SK-N-SH treated with all-trans-retinoic acid at 6 μM for 48 hours (cell line): Measurements from ENCODE around the gene ZDHHC17.
A peak's percentile ranks its signal among the peaks of the same experiment; 100 is the strongest.

Experiments used
- ATAC-seq: fragments of 200-7000 bp; cut with Tn5 transposase; 3 replicates; pipeline ENCODE4 v1.9.1; 2020; ENCODE audit warnings: mild to moderate bottlenecking, moderate library complexity
- ARNTL ChIP-seq: fragments of 450-650 bp; formaldehyde crosslinking; IDR thresholded peaks from 2 replicates; pipeline ENCODE4 v1.5.0; 2020; ENCODE audit warnings: low read depth, mild to moderate bottlenecking, moderate library complexity, borderline replicate concordance
- BACH2 ChIP-seq: fragments of 250-450 bp; sonication (Bioruptor Pico); IDR thresholded peaks from 2 replicates; pipeline ENCODE4 v1.9.0; 2021; ENCODE audit warnings: mild to moderate bottlenecking, borderline replicate concordance
- CREB5 ChIP-seq: fragments of 250-450 bp; sonication (Bioruptor Pico); IDR thresholded peaks from 2 replicates; pipeline ENCODE4 v1.5.1; 2020; ENCODE audit warnings: low read depth, mild to moderate bottlenecking, moderate library complexity
- CSDC2 ChIP-seq: fragments of 250-450 bp; sonication (Bioruptor Pico); IDR thresholded peaks from 2 replicates; pipeline ENCODE4 v1.5.0; 2020; ENCODE audit warnings: mild to moderate bottlenecking, moderate library complexity
- ESRRG ChIP-seq: fragments of 250-450 bp; sonication (Bioruptor Pico); IDR thresholded peaks from 2 replicates; pipeline ENCODE4 v1.6.1; 2021; ENCODE audit warnings: mild to moderate bottlenecking
- GLIS3 ChIP-seq: fragments of 250-450 bp; sonication (Bioruptor Pico); IDR thresholded peaks from 2 replicates; pipeline ENCODE4 v1.5.0; 2020; ENCODE audit warnings: mild to moderate bottlenecking, moderate library complexity
- ISL1 ChIP-seq: fragments of 250-450 bp; sonication (Bioruptor Pico); IDR thresholded peaks from 2 replicates; pipeline ENCODE4 v2.1.2; 2022; ENCODE audit warnings: mild to moderate bottlenecking, moderate library complexity
- OSR1 ChIP-seq: fragments of 250-450 bp; sonication (Bioruptor Pico); IDR thresholded peaks from 2 replicates; pipeline ENCODE4 v1.8.0; 2022; ENCODE audit warnings: moderate library complexity, mild to moderate bottlenecking, inconsistent platforms
- PATZ1 ChIP-seq: fragments of 250-450 bp; sonication (Bioruptor Pico); IDR thresholded peaks from 2 replicates; pipeline ENCODE4 v1.8.0; 2020; ENCODE audit warnings: mild to moderate bottlenecking, moderate library complexity, borderline replicate concordance
- SNAI2 ChIP-seq: fragments of 250-450 bp; sonication (Bioruptor Pico); IDR thresholded peaks from 2 replicates; pipeline ENCODE4 v1.5.0; 2020; ENCODE audit warnings: mild to moderate bottlenecking, moderate library complexity
- TCF4 ChIP-seq: fragments of 250-450 bp; sonication (Bioruptor Pico); IDR thresholded peaks from 2 replicates; pipeline ENCODE4 v1.8.0; 2021; ENCODE audit warnings: mild to moderate bottlenecking, moderate library complexity, borderline replicate concordance
- TOX ChIP-seq: fragments of 250-450 bp; sonication (Bioruptor Pico); IDR thresholded peaks from 2 replicates; pipeline ENCODE4 v1.8.0; 2021; ENCODE audit warnings: mild to moderate bottlenecking, moderate library complexity, borderline replicate concordance
- TSHZ2 ChIP-seq: fragments of 250-450 bp; sonication (Bioruptor Pico); IDR thresholded peaks from 2 replicates; pipeline ENCODE4 v1.5.0; 2020; ENCODE audit warnings: mild to moderate bottlenecking, moderate library complexity
- ZC3H10 ChIP-seq: fragments of 250-450 bp; sonication (Bioruptor Pico); IDR thresholded peaks from 2 replicates; pipeline ENCODE4 v1.5.1; 2021; ENCODE audit warnings: mild to moderate bottlenecking, moderate library complexity
- ZFP3 ChIP-seq: fragments of 250-450 bp; sonication (Bioruptor Pico); IDR thresholded peaks from 2 replicates; pipeline ENCODE4 v1.5.0; 2020; ENCODE audit warnings: mild to moderate bottlenecking, moderate library complexity
- ZFP30 ChIP-seq: fragments of 450-650 bp; formaldehyde crosslinking; IDR thresholded peaks from 2 replicates; pipeline ENCODE4 v1.5.0; 2022; ENCODE audit warnings: mild to moderate bottlenecking, moderate library complexity
- ZNF565 ChIP-seq: fragments of 450-650 bp; formaldehyde crosslinking; conservative IDR thresholded peaks from 2 replicates; pipeline ENCODE4 v1.5.0; 2020; ENCODE audit warnings: low read depth, mild to moderate bottlenecking, moderate library complexity
- ZNF70 ChIP-seq: fragments of 450-650 bp; formaldehyde crosslinking; IDR thresholded peaks from 2 replicates; pipeline ENCODE4 v1.5.0; 2020; ENCODE audit warnings: mild to moderate bottlenecking, moderate library complexity
- ZNF8 ChIP-seq: fragments of 450-650 bp; formaldehyde crosslinking; IDR thresholded peaks from 2 replicates; pipeline ENCODE4 v1.5.0; 2020; ENCODE audit warnings: mild to moderate bottlenecking, moderate library complexity
- TF ChIP-seq, protein P1 (sequence below): fragments of 250-450 bp; sonication (Bioruptor Pico); IDR thresholded peaks from 2 replicates; pipeline ENCODE4 v1.5.1; 2021; ENCODE audit warnings: mild to moderate bottlenecking, moderate library complexity

The ZDHHC17 gene

DNA sequence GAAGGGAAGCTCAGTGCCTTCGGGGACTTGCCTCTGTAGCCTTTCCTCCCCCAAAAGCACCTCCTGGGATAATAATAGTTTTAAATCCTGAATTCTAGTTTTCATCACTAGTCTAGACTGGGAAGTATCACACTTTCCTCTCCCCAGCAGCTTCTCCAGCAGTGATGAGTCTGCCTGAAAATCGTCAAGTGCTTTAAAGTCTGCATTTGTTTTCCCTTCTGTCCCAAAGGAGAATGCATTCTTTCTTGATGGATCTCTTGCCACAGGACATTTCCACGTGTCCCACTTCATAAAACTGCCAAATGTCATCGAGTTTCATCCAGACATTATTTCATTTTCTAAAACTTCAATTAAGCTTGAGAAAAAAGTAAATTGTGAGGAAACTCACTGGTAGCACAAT, 99.9 kb downstream of the ZDHHC17 start:
- ATAC-seq, result peak; percentile 33
- TF ChIP-seq CREB5 (CRISPR knock-in tag) (no peak), TOX (CRISPR knock-in tag) (no peak), PATZ1 (CRISPR knock-in tag) (no peak), ARNTL (no peak), ZFP3 (CRISPR knock-in tag) (no peak), ISL1 (no peak), SNAI2 (no peak), TCF4 (CRISPR knock-in tag) (no peak), ZFP30 (no peak), ZNF70 (CRISPR knock-in tag) (no peak)

GRCh38 chr12:76864791-76865400, 101.0 kb downstream of the ZDHHC17 start:
- TF ChIP-seq GLIS3 (no peak), ZFP30 (no peak), TSHZ2 (CRISPR knock-in tag) (no peak), ZNF565 (CRISPR knock-in tag) (no peak), ESRRG (CRISPR knock-in tag) (no peak), ARNTL (no peak)
- peak; percentile 50 for ATAC-seq

DNA sequence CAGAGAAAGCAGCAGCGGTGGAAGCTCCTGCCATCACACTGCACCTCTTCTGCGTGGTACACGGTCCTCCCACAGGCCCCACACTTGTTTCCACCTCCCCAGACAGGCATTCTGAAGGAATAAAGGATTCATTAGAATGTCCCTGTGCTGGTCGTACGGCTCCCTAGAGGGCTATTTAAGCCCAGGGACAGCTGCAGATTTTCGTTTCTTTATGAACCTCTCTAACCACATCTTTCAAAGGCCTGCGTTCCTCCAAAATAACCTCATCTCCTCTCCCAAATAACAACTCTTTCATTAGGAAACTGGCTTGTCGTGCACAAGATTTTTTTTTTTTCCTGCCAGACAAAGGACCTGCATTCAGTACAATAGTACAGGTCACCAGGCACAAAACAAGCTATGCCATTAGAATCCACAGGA, 102.2 kb downstream of the ZDHHC17 start:
- no peak for ATAC-seq
- TF ChIP-seq BACH2 (no peak), TSHZ2 (CRISPR knock-in tag) (no peak), ZNF8 (CRISPR knock-in tag) (no peak), ZNF70 (CRISPR knock-in tag) (no peak), CSDC2 (no peak), ZNF565 (CRISPR knock-in tag) (no peak), CREB5 (CRISPR knock-in tag) (no peak), PATZ1 (CRISPR knock-in tag) (no peak), ZC3H10 (CRISPR knock-in tag) (no peak), SNAI2 (no peak), ESRRG (CRISPR knock-in tag) (no peak), OSR1 (CRISPR knock-in tag) (no peak)
- TF ChIP-seq, protein P1, sequence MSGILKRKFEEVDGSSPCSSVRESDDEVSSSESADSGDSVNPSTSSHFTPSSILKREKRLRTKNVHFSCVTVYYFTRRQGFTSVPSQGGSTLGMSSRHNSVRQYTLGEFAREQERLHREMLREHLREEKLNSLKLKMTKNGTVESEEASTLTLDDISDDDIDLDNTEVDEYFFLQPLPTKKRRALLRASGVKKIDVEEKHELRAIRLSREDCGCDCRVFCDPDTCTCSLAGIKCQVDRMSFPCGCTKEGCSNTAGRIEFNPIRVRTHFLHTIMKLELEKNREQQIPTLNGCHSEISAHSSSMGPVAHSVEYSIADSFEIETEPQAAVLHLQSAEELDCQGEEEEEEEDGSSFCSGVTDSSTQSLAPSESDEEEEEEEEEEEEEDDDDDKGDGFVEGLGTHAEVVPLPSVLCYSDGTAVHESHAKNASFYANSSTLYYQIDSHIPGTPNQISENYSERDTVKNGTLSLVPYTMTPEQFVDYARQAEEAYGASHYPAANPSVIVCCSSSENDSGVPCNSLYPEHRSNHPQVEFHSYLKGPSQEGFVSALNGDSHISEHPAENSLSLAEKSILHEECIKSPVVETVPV (CRISPR knock-in tag), result no peak
